ENCODE measurements around the gene ARMH3. TPM values are rescaled to one million over a fixed set of nuclear protein-coding genes. Genes with fewer than 3 reads are reported as not detected.

Gene ARMH3
- total RNA-seq, 1 experiment from 2014 or later: 12.8 TPM

GRCh38 chr10:102086196-102086595, 30.2 kb upstream of the ARMH3 start:
- ChIA-PET CTCF (no interaction called here), POLR2A (ENCODE audit: unreplicated experiment) (no interaction called here)

DNA sequence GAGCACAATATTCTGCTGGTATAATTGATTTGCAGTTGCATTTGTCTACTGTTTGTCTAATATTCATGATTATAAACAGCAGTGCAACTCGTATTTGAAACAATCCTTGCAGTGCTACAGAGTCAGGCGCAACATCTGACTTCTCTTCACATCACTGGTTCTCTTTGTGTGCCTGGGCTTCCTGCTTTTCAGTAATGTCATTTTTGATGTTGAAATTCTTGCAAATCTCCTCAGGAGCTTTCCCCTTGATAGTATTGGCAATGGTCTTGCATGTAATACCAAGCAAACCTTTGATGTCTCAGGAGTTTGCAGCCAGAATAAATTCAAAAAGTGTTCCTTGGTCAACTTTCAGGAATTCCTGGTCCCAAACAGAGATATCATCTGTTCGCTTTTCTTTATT, 29.4 kb upstream of the ARMH3 start:
- no peak for TF ChIP-seq EZH2 (IDR thresholded peaks at IDR 0.05; ENCODE audit: low read depth)
- TF ChIP-seq CTCF (conservative IDR thresholded peaks at IDR 0.05): no peak

More at GRCh38 chr10:102086196-102086595, 30.2 kb upstream of the ARMH3 start:
- no peaks in the 10 kb centered on the region for H3K9me2 ChIP-seq (ENCODE audit: insufficient read depth)
- H3K79me2 ChIP-seq (ENCODE audit: low read depth): no peaks in the 10 kb centered on the region
- H3K4me2 ChIP-seq: no peak overlapping the region
- H3F3A ChIP-seq (ENCODE audit: insufficient read depth, low read depth): no peaks in the 10 kb centered on the region
- no peak overlapping the region for H3K4me3 ChIP-seq
- no peak for TF ChIP-seq CTCF (conservative IDR thresholded peaks at IDR 0.05)
- no peak for TF ChIP-seq EZH2 (IDR thresholded peaks at IDR 0.05; ENCODE audit: low read depth)
- intact Hi-C loops (cut with micrococcal nuclease; ENCODE audit: unreplicated experiment): no loop called here
- H2AFZ ChIP-seq: no peak overlapping the region
- DNase-seq: no peak
- H4K20me1 ChIP-seq (ENCODE audit: insufficient read depth): no peaks in the 10 kb centered on the region
- H3K27ac ChIP-seq: no peak overlapping the region
- no TSS peak for BruUV-seq (replicated peaks)
- no peaks in the 10 kb centered on the region for H3K36me3 ChIP-seq (ENCODE audit: low read depth)
- H3K27me3 ChIP-seq (ENCODE audit: insufficient read depth, low read depth): no peaks in the 10 kb centered on the region
- H3K4me1 ChIP-seq (replicated peaks; ENCODE audit: insufficient read depth): no peaks in the 10 kb centered on the region
- H3K9me3 ChIP-seq (ENCODE audit: insufficient read depth, low read depth): no peaks in the 10 kb centered on the region

DNA sequence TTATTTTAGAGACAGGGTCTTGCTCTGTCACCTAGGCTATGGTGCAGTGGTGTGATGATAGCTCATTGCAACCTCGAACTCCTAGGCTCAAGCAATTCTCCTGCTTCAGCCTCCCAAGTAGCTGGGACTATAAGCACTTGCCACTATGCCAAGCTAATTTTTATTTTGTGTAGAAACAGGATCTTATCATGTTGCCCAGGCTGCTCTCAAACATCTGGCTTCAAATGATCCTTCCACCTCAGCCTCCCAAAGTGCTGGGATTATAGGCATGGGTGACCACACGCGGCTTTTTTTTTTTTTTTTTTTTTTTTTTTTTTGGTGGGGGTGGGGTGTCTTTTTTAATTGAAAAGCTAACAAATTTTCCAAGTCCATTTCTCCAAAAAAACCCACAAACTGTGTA, 27.6 kb upstream of the ARMH3 start:
- no TSS peak for BruUV-seq (replicated peaks)

More for the DNA sequence above, 29.4 kb upstream of the ARMH3 start:
- Histone ChIP-seq H3F3A (ENCODE audit: insufficient read depth, low read depth) (no peaks in the 10 kb centered on the region), H3K4me3 (no peak overlapping the region), H3K4me2 (no peak overlapping the region), H3K9me3 (ENCODE audit: insufficient read depth, low read depth) (no peaks in the 10 kb centered on the region), H4K20me1 (ENCODE audit: insufficient read depth) (no peaks in the 10 kb centered on the region), H3K36me3 (ENCODE audit: low read depth) (no peaks in the 10 kb centered on the region), H3K4me1 (replicated peaks; ENCODE audit: insufficient read depth) (no peaks in the 10 kb centered on the region), H2AFZ (no peak overlapping the region), H3K9me2 (ENCODE audit: insufficient read depth) (no peaks in the 10 kb centered on the region), H3K27me3 (ENCODE audit: insufficient read depth, low read depth) (no peaks in the 10 kb centered on the region), H3K27ac (no peak overlapping the region), H3K79me2 (ENCODE audit: low read depth) (no peaks in the 10 kb centered on the region)
- intact Hi-C loops (cut with micrococcal nuclease; ENCODE audit: unreplicated experiment): no loop called here
- CTCF ChIA-PET: interaction anchor here (0.6 kb wide), 1 partner anchor 279 kb away, joined by 3 read pairs; no protein-coding TSS in a partner anchor
- DNase-seq: no peak
- BruUV-seq (replicated peaks): no TSS peak
- POLR2A ChIA-PET (ENCODE audit: unreplicated experiment): no interaction called here

More for the DNA sequence above, 27.6 kb upstream of the ARMH3 start:
- no peaks in the 10 kb centered on the region for H4K20me1 ChIP-seq (ENCODE audit: insufficient read depth)
- no peak overlapping the region for H3K4me3 ChIP-seq
- no peak overlapping the region for H3K4me2 ChIP-seq
- no peaks in the 10 kb centered on the region for H3K79me2 ChIP-seq (ENCODE audit: low read depth)
- CTCF ChIA-PET: no interaction called here
- intact Hi-C loops (cut with micrococcal nuclease; ENCODE audit: unreplicated experiment): no loop called here
- no peak for DNase-seq
- H3K4me1 ChIP-seq (replicated peaks; ENCODE audit: insufficient read depth): no peaks in the 10 kb centered on the region
- no peak overlapping the region for H2AFZ ChIP-seq
- 0 out of 2 replicates have a peak, but pooled peaks cover under 1% of the 10 kb centered on the region for H3K27me3 ChIP-seq (ENCODE audit: insufficient read depth, low read depth)
- POLR2A ChIA-PET (ENCODE audit: unreplicated experiment): interaction anchor here (0.6 kb wide), 1 partner anchor 162 kb away, joined by 6 read pairs; the partner anchor contains the start of gene GBF1
- TF ChIP-seq EZH2 (IDR thresholded peaks at IDR 0.05; ENCODE audit: low read depth) (no peak), CTCF (conservative IDR thresholded peaks at IDR 0.05) (no peak)
- H3K27ac ChIP-seq: no peak overlapping the region
- H3F3A ChIP-seq (ENCODE audit: insufficient read depth, low read depth): no peaks in the 10 kb centered on the region
- H3K9me3 ChIP-seq (ENCODE audit: insufficient read depth, low read depth): no peaks in the 10 kb centered on the region
- no peaks in the 10 kb centered on the region for H3K36me3 ChIP-seq (ENCODE audit: low read depth)
- H3K9me2 ChIP-seq (ENCODE audit: insufficient read depth): no peaks in the 10 kb centered on the region

Data from PC-9 (cell line).